ENCODE results near the gene CPPED1.

Gene CPPED1

DNA sequence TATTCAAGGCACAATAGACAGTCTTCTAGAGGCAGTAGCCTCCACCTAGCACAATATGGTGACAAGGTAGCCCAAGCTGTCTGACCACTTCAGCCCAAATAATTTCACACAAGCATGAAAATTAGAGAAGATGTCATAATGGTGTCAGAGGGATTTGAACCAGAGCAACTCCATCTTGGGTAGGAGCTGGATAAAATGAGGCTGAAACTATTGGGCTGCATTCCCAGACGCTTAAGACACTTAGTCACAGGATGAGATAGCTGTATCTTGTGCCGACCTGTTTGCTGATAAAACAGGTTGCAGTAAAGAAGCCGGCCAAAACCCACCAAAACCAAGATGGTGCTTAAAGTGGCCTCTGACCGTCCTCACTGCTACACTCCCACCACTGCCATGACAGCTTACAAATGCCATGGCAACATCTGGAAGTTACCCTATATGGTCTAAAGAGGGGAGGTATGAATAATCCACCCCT is 192.6 kb downstream of the CPPED1 start:
- 83% methylated on average over 1 of the region's 4 CpGs; no CpG with 5 or more reads in 1 of the 2 experiments for WGBS, 2 experiments (ENCODE audit: insufficient coverage in 2 of 2)
- Histone ChIP-seq H3K27ac (ENCODE audit: low read depth, low read length, severe bottlenecking) (no peak overlapping the region), H3K9me3 (ENCODE audit: control insufficient read depth, low read length) (no peaks in the 10 kb centered on the region), H3K4me3 (ENCODE audit: extremely low read depth, insufficient read depth, low read length, poor library complexity, severe bottlenecking) (no peak overlapping the region), H3K4me1 (ENCODE audit: control insufficient read depth, insufficient read depth, low read length, poor library complexity, severe bottlenecking) (peaks cover 6% of the 10 kb centered on the region), H3K36me3 (ENCODE audit: control insufficient read depth, insufficient read depth, low read length) (no peaks in the 10 kb centered on the region)

DNA sequence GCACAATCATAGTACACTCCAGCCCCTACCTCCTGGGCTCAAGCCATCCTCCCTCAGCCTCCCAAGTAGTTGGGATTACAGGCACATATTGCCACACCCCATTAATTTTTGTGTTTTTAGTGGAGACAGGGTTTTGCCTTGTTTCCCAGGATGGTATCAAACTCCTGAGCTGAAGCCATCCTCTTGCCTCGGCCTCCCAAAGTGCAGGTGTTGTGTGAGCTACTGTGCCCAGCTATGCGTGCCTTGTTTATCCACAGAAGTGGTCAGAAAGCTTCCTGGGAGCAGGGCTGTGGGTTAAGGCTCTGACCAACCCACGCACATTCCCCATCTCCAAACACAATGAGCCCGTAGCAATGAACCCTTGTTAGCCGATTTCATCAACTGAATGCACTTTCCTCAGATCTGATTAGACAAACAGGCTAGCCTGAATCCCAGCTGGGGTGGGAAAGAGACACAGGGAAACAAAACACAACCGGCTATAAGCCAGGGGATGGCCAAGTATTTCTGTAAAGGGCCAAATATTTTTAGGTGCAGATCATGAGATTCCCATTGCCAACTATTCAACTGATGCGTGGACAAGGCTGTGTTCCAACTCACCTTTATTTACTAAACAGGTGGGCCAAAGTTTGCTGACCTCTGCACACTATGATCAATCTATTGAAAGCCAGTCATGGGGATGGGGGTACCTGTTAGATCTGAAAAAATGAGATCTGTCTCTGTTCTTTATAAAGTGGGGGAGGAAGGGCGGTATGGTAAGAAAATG is 193.6 kb downstream of the CPPED1 start:
- Histone ChIP-seq H3K27ac (ENCODE audit: low read depth, low read length, severe bottlenecking) (no peak overlapping the region), H3K9me3 (ENCODE audit: control insufficient read depth, low read length) (no peaks in the 10 kb centered on the region), H3K4me1 (ENCODE audit: control insufficient read depth, insufficient read depth, low read length, poor library complexity, severe bottlenecking) (peaks cover 6% of the 10 kb centered on the region), H3K36me3 (ENCODE audit: control insufficient read depth, insufficient read depth, low read length) (no peaks in the 10 kb centered on the region), H3K4me3 (ENCODE audit: extremely low read depth, insufficient read depth, low read length, poor library complexity, severe bottlenecking) (no peak overlapping the region)
- 93 to 94% methylated on average over 6 of the region's 8 CpGs for WGBS, 2 experiments (ENCODE audit: insufficient coverage in 2 of 2)

All from mesodermal cell (in vitro differentiated cells).